T follicular helper cell (primary cell): ENCODE results near the gene FTCD.

Experiments
- DNase-seq: peaks from one replicate; pipeline ENCODE4 v3.0.0-alpha.2; 2020; ENCODE audit warnings: low read depth

FTCD gene

GRCh38 chr21:46093668-46094400 lies 61.5 kb downstream of the FTCD start:
- DNase-seq, result no peak

- no peak for DNase-seq
Measured at GRCh38 chr21:46092811-46093667, 62.3 kb downstream of the FTCD start.

GRCh38 chr21:46092026-46092764 lies 63.2 kb downstream of the FTCD start:
- no peak for DNase-seq

GRCh38 chr21:46091631-46092025 lies 63.8 kb downstream of the FTCD start:
- DNase-seq, result no peak

- no peak for DNase-seq
Measured at GRCh38 chr21:46091118-46091517, 64.3 kb downstream of the FTCD start.

- DNase-seq, result no peak
Measured at GRCh38 chr21:46089285-46089684, 66.1 kb downstream of the FTCD start.

- DNase-seq, result no peak
Measured at GRCh38 chr21:46088189-46088588, 67.2 kb downstream of the FTCD start.

- DNase-seq, result no peak
Measured at GRCh38 chr21:46087641-46088040, 67.7 kb downstream of the FTCD start.
